Effector memory CD4-positive, alpha-beta T cell (primary cell): ENCODE results near the gene CNTN6.

ENCODE experiments used
- DNase-seq, 3 donors: peaks; one replicate each; pipeline ENCODE4 v3.0.0-alpha.2; 2020
- H3K27ac ChIP-seq: 2 replicates; pipeline ENCODE4 v1.7.0; 2013; ENCODE audit warnings: mild to moderate bottlenecking, low read length, moderate library complexity; ENCODE audit not compliant: insufficient read depth, poor library complexity, severe bottlenecking
- H3K27me3 ChIP-seq: replicated peaks from 2 replicates; pipeline ENCODE4 v1.7.0; 2013; ENCODE audit warnings: mild to moderate bottlenecking, low read length; ENCODE audit not compliant: insufficient read depth, control insufficient read depth, poor library complexity, severe bottlenecking
- H3K36me3 ChIP-seq: 2 replicates; pipeline ENCODE4 v1.7.0; 2013; ENCODE audit warnings: mild to moderate bottlenecking, low read length, moderate library complexity; ENCODE audit not compliant: control insufficient read depth, insufficient read depth
- H3K4me1 ChIP-seq: 2 replicates; pipeline ENCODE4 v1.7.0; 2013; ENCODE audit warnings: low read length, mild to moderate bottlenecking; ENCODE audit not compliant: control insufficient read depth, insufficient read depth, poor library complexity, severe bottlenecking
- H3K4me3 ChIP-seq: 2 replicates; pipeline ENCODE4 v1.7.0; 2013; ENCODE audit warnings: low read length, low read depth, mild to moderate bottlenecking; ENCODE audit not compliant: insufficient read depth, poor library complexity, severe bottlenecking
- H3K9me3 ChIP-seq: 2 replicates; pipeline ENCODE4 v1.7.0; 2013; ENCODE audit warnings: mild to moderate bottlenecking, low read length, moderate library complexity; ENCODE audit not compliant: control insufficient read depth

CNTN6 gene

GRCh38 chr3:1197051-1197450 lies 104.2 kb downstream of the CNTN6 start:
- H3K36me3 ChIP-seq = no peaks in the 10 kb centered on the region
- no peak overlapping the region for H3K27ac ChIP-seq
- no peak for DNase-seq

GRCh38 chr3:1200371-1200770 lies 107.5 kb downstream of the CNTN6 start:
- Histone ChIP-seq H3K4me3 (no peak overlapping the region), H3K27me3 (no peaks in the 10 kb centered on the region), H3K27ac (no peak overlapping the region), H3K36me3 (no peaks in the 10 kb centered on the region), H3K4me1 (no peaks in the 10 kb centered on the region), H3K9me3 (no peaks in the 10 kb centered on the region)
- no peak for DNase-seq

More at GRCh38 chr3:1197051-1197450, 104.2 kb downstream of the CNTN6 start:
- Histone ChIP-seq H3K4me1 (no peaks in the 10 kb centered on the region), H3K4me3 (no peak overlapping the region), H3K9me3 (no peaks in the 10 kb centered on the region), H3K27me3 (no peaks in the 10 kb centered on the region)

GRCh38 chr3:1207904-1208303 lies 115.1 kb downstream of the CNTN6 start:
- no peak overlapping the region for H3K27ac ChIP-seq
- H3K9me3 ChIP-seq = no peaks in the 10 kb centered on the region
- H3K4me1 ChIP-seq = no peaks in the 10 kb centered on the region
- no peak for DNase-seq
- no peaks in the 10 kb centered on the region for H3K36me3 ChIP-seq
- no peak overlapping the region for H3K4me3 ChIP-seq
- H3K27me3 ChIP-seq = no peaks in the 10 kb centered on the region

- H3K27me3 ChIP-seq = no peaks in the 10 kb centered on the region
- no peaks in the 10 kb centered on the region for H3K4me1 ChIP-seq
- no peaks in the 10 kb centered on the region for H3K9me3 ChIP-seq
- no peak overlapping the region for H3K4me3 ChIP-seq
- no peaks in the 10 kb centered on the region for H3K36me3 ChIP-seq
- H3K27ac ChIP-seq = no peak overlapping the region
- DNase-seq = no peak
Measured at GRCh38 chr3:1214933-1215332, 122.1 kb downstream of the CNTN6 start.

- no peak for DNase-seq
- H3K4me1 ChIP-seq = no peaks in the 10 kb centered on the region
- no peaks in the 10 kb centered on the region for H3K9me3 ChIP-seq
- no peaks in the 10 kb centered on the region for H3K27me3 ChIP-seq
- no peak overlapping the region for H3K27ac ChIP-seq
- no peak overlapping the region for H3K4me3 ChIP-seq
- no peaks in the 10 kb centered on the region for H3K36me3 ChIP-seq
Measured at GRCh38 chr3:1216856-1217255, 124.0 kb downstream of the CNTN6 start.

- H3K27me3 ChIP-seq = no peaks in the 10 kb centered on the region
- no peaks in the 10 kb centered on the region for H3K36me3 ChIP-seq
- H3K4me3 ChIP-seq = no peak overlapping the region
- H3K9me3 ChIP-seq = no peaks in the 10 kb centered on the region
- no peak for DNase-seq
- H3K27ac ChIP-seq = no peak overlapping the region
- H3K4me1 ChIP-seq = no peaks in the 10 kb centered on the region
Measured at GRCh38 chr3:1227111-1227510, 134.3 kb downstream of the CNTN6 start.

- H3K4me1 ChIP-seq = no peaks in the 10 kb centered on the region
- DNase-seq = no peak
- no peaks in the 10 kb centered on the region for H3K27me3 ChIP-seq
- no peaks in the 10 kb centered on the region for H3K9me3 ChIP-seq
- H3K27ac ChIP-seq = no peak overlapping the region
- H3K4me3 ChIP-seq = no peak overlapping the region
- H3K36me3 ChIP-seq = no peaks in the 10 kb centered on the region
Measured at GRCh38 chr3:1228289-1228688, 135.5 kb downstream of the CNTN6 start.

- H3K27me3 ChIP-seq = no peaks in the 10 kb centered on the region
- no peaks in the 10 kb centered on the region for H3K4me1 ChIP-seq
- no peak for DNase-seq
- no peaks in the 10 kb centered on the region for H3K9me3 ChIP-seq
- no peak overlapping the region for H3K27ac ChIP-seq
- H3K4me3 ChIP-seq = no peak overlapping the region
- H3K36me3 ChIP-seq = no peaks in the 10 kb centered on the region
Measured at GRCh38 chr3:1230920-1231319, 138.1 kb downstream of the CNTN6 start.

GRCh38 chr3:1232276-1232675 lies 139.5 kb downstream of the CNTN6 start:
- no peak overlapping the region for H3K27ac ChIP-seq
- H3K4me3 ChIP-seq = no peak overlapping the region
- no peaks in the 10 kb centered on the region for H3K9me3 ChIP-seq
- no peaks in the 10 kb centered on the region for H3K4me1 ChIP-seq
- no peaks in the 10 kb centered on the region for H3K36me3 ChIP-seq
- no peaks in the 10 kb centered on the region for H3K27me3 ChIP-seq
- DNase-seq = no peak

GRCh38 chr3:1235526-1236120 lies 142.8 kb downstream of the CNTN6 start:
- Histone ChIP-seq H3K36me3 (no peaks in the 10 kb centered on the region), H3K27me3 (no peaks in the 10 kb centered on the region), H3K4me3 (no peak overlapping the region), H3K27ac (no peak overlapping the region), H3K9me3 (no peaks in the 10 kb centered on the region), H3K4me1 (no peaks in the 10 kb centered on the region)
- no peak for DNase-seq
